Measurements from ENCODE around the gene AP1M1.

- TF ChIP-seq CTCF (conservative IDR thresholded peaks at IDR 0.05; ENCODE audit: low read depth, low read length) (no peak), MXI1 (IDR thresholded peaks at IDR 0.05; ENCODE audit: borderline replicate concordance, low read depth, low read length) (no peak), POLR2A (IDR thresholded peaks at IDR 0.05; ENCODE audit: low read depth, low read length) (no peak), RCOR1 (IDR thresholded peaks at IDR 0.05; ENCODE audit: insufficient replicate concordance, low read length) (no peak), RFX5 (IDR thresholded peaks at IDR 0.05; ENCODE audit: low read depth, low read length) (no peak), USF2 (IDR thresholded peaks at IDR 0.05; ENCODE audit: low read depth, low read length) (no peak)
Observed at GRCh38 chr19:16254851-16255408, 57.2 kb downstream of the AP1M1 start.

Measured in IMR-90 (cell line).